Gastroesophageal sphincter (tissue), 4 donors: Measurements from ENCODE around the gene PSMG3. TPM values are rescaled to one million over a fixed set of nuclear protein-coding genes. Genes with fewer than 3 reads are reported as not detected.

Experiments used
- ATAC-seq: fragments of 150-250 bp; one replicate; pipeline ENCODE4 v1.9.1; 2016; ENCODE audit warnings: mild to moderate bottlenecking, moderate library complexity
- H3K27ac ChIP-seq, 4 donors: fragments of 200-600 bp; sonication (generic) in 3 of 4; 1 replicate in 3 of 4; 2 replicates in 1 of 4; pipeline ENCODE4 v1.5.1; 2016 to 2019
- H3K27me3 ChIP-seq: fragments of 200-600 bp; sonication (generic); one replicate; pipeline ENCODE4 v1.5.1; 2019
- H3K36me3 ChIP-seq, 2 donors: fragments of 200-600 bp; sonication (generic); one replicate each; pipeline ENCODE4 v1.5.1; 2019; ENCODE audit warnings: control low read depth in 1 of 2
- H3K4me1 ChIP-seq, 3 donors: fragments of 200-600 bp; sonication (generic); 1 replicate in 2 of 3; 2 replicates in 1 of 3; pipeline ENCODE4 v1.5.1; 2016 to 2019; ENCODE audit warnings: control low read depth in 2 of 3
- H3K4me3 ChIP-seq, 2 donors: fragments of 200-600 bp; sonication (generic); one replicate each; pipeline ENCODE4 v1.5.1; 2019; ENCODE audit warnings: mild to moderate bottlenecking in 1 of 2, moderate library complexity in 1 of 2
- H3K9me3 ChIP-seq, 3 donors: fragments of 200-600 bp; sonication (generic); one replicate each; pipeline ENCODE4 v1.5.1; 2017 to 2019; ENCODE audit warnings: control low read depth in 2 of 3
- EP300 ChIP-seq: sonication (generic); formaldehyde crosslinking; IDR thresholded peaks from one replicate; pipeline ENCODE4 v1.6.1; 2017; ENCODE audit warnings: antibody characterized with exemption, mild to moderate bottlenecking
- POLR2A ChIP-seq, 2 donors: fragments of 450-650 bp; IDR thresholded peaks; one replicate each; pipeline ENCODE4 v1.6.1; 2017; ENCODE audit warnings: antibody characterized with exemption in 2 of 2, mild to moderate bottlenecking in 2 of 2, moderate library complexity in 1 of 2
- POLR2AphosphoS5 ChIP-seq: sonication (generic); formaldehyde crosslinking; IDR thresholded peaks from one replicate; pipeline ENCODE4 v1.6.1; 2017; ENCODE audit warnings: antibody characterized with exemption
- WGBS, 2 donors: methylation state at CpG; one replicate each; pipeline ENCODE4 v1.1.5; 2018; ENCODE audit warnings: low coverage in 1 of 2; 5-methylcytosine and 5-hydroxymethylcytosine counted together
- total RNA-seq, 4 donors: library from RNA; depleted of rRNA; stranded (reverse); fragments of >200 nt; gene quantifications; one replicate each; pipeline ENCODE4 v1.1.0, GENCODE V29; 2016
- TF ChIP-seq, protein P1 (sequence below), 4 experiments: fragments of 200-600 bp in 2 of 4; fragments of 450-650 bp in 2 of 4; sonication (generic) in 1 of 4; IDR thresholded peaks; one replicate each; pipeline ENCODE4 v1.5.1; 2017 to 2019; ENCODE audit warnings: antibody characterized with exemption in 4 of 4, mild to moderate bottlenecking in 2 of 4, moderate library complexity in 2 of 4

Gene PSMG3
- total RNA-seq, 4 donors from 2014 or later = 27.7 to 36.6 (median 35.7) TPM

DNA sequence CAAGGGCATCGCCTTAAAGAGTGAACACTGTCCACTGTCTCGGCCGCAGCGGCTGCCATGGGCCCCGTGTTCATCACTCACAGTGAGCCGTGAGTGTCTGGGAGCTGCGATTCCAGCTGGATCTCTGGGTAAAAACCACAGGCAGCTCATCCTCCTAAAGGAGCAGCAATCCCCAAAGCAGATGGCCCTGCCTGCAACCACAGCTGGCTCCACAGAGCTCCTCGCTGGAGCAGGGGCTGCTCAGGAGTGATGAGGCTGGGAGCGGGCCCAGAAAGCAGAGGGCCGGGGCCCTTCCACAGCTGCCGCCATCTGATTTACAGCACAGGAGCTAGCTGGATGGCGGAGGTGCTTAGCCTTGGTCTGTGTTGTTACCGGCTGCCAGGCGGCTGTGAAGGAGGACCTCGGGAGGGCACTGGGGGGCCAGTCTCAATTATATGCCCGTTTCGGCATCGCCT, 7.2 kb downstream of the PSMG3 start:
- no peaks in the 10 kb centered on the region for H3K9me3 ChIP-seq
- TF ChIP-seq POLR2A (IDR thresholded peaks at IDR 0.05) (no peak), EP300 (no peak), POLR2AphosphoS5 (no peak)
- TF ChIP-seq, protein P1, sequence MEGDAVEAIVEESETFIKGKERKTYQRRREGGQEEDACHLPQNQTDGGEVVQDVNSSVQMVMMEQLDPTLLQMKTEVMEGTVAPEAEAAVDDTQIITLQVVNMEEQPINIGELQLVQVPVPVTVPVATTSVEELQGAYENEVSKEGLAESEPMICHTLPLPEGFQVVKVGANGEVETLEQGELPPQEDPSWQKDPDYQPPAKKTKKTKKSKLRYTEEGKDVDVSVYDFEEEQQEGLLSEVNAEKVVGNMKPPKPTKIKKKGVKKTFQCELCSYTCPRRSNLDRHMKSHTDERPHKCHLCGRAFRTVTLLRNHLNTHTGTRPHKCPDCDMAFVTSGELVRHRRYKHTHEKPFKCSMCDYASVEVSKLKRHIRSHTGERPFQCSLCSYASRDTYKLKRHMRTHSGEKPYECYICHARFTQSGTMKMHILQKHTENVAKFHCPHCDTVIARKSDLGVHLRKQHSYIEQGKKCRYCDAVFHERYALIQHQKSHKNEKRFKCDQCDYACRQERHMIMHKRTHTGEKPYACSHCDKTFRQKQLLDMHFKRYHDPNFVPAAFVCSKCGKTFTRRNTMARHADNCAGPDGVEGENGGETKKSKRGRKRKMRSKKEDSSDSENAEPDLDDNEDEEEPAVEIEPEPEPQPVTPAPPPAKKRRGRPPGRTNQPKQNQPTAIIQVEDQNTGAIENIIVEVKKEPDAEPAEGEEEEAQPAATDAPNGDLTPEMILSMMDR (IDR thresholded peaks at IDR 0.05) = no peak
- H3K27me3 ChIP-seq = peaks cover 36% of the 10 kb centered on the region
- H3K4me1 ChIP-seq = no peaks in the 10 kb centered on the region
- no peak overlapping the region for H3K4me3 ChIP-seq
- peaks cover 0 to 26% of the 10 kb centered on the region in 2 donors for H3K36me3 ChIP-seq
- H3K27ac ChIP-seq = no peak overlapping the region
- no peak for ATAC-seq
- WGBS, 2 donors = 33% methylated on average over 3 of the region's 18 CpGs; no CpG with 5 or more reads in 1 of the 2 donors

DNA sequence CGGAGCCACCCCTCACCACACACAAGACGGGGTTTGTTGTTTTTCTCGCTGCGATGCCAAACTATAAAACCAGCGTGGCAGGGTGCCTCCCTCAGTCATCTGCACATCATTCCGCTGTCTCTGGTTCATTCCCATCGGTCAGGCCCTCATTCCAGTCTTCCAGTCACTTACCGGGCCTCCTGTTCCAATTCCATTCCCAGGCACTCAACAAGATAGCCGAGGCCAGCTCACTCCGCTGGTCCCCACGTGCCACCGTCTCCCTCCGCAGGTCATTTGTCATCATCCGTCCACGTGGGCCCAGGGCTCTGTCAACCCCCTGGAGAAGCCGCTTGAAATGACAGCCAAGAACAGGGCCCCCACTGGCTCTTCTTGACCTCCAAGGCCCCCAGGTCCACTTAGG, 7.7 kb downstream of the PSMG3 start:
- peaks cover 0 to 21% of the 10 kb centered on the region in 2 donors for H3K36me3 ChIP-seq
- WGBS, 2 donors = 30 to 55% methylated on average over 2 to 13 of the region's 16 CpGs
- H3K27ac ChIP-seq = no peak overlapping the region
- no peak overlapping the region for H3K4me3 ChIP-seq
- H3K27me3 ChIP-seq = peaks cover 36% of the 10 kb centered on the region
- ATAC-seq = no peak
- TF ChIP-seq POLR2AphosphoS5 (no peak), EP300 (no peak), POLR2A (IDR thresholded peaks at IDR 0.05) (no peak)
- TF ChIP-seq, protein P1 (IDR thresholded peaks at IDR 0.05) = no peak
- H3K4me1 ChIP-seq = no peaks in the 10 kb centered on the region
- no peaks in the 10 kb centered on the region for H3K9me3 ChIP-seq

DNA sequence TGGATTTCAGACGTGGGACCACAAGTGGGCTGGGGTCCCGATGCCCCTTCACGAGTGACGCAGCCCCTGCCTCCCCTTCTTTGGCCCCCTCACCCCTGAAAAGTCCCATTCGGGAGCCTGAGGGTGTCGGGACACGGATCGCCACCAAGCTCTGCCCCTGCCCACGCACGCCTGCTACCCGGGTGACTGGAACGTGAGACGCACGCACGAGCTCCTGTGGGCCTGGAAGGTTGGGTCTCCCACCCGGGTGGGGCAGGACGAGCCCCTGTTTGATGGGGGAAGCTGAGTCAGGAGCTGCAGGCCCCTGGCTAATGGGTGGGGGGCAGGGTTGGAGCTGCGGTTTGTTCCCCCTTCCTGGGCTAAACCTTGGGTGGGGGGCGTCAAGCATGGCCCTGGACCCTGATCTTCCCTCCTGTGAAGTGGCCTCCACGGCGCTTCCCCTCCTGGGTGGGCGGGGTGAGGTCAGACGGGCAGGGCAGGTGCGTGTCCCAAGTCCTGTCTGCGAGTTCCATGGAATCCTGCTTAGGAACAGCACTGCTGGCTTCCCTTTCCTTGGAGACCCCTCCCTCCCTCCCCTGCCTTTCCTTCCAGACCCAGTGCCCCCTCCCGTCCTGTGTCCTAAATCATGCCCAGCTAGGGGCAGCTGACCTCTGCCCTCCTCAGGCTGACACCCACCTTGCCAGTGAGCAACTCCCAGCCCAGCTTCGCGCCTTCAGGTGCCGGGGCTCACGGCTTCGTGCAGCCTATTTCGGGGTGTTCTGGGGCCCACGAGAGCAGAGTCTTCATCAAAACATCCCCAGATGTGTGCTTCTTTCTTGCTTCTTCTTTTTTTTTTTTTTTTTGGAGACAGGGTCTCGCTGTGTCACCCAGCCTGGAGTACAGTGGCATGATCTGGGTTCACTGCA, 8.5 kb downstream of the PSMG3 start:
- H3K9me3 ChIP-seq = no peaks in the 10 kb centered on the region
- H3K36me3 ChIP-seq = peaks cover 0 to 12% of the 10 kb centered on the region in 2 donors
- no peak for ATAC-seq
- peaks cover 0 to under 1% (median 0%) of the 10 kb centered on the region in 3 donors for H3K4me1 ChIP-seq
- H3K4me3 ChIP-seq = no peak overlapping the region
- TF ChIP-seq POLR2A (IDR thresholded peaks at IDR 0.05) = no peak
- no peak for TF ChIP-seq POLR2AphosphoS5
- TF ChIP-seq, protein P1 (IDR thresholded peaks at IDR 0.05) = no peak
- TF ChIP-seq EP300 = no peak
- no peak overlapping the region for H3K27ac ChIP-seq
- WGBS, 2 donors = 69% methylated on average over 8 of the region's 34 CpGs; no CpG with 5 or more reads in 1 of the 2 donors
- peaks cover 37% of the 10 kb centered on the region for H3K27me3 ChIP-seq

DNA sequence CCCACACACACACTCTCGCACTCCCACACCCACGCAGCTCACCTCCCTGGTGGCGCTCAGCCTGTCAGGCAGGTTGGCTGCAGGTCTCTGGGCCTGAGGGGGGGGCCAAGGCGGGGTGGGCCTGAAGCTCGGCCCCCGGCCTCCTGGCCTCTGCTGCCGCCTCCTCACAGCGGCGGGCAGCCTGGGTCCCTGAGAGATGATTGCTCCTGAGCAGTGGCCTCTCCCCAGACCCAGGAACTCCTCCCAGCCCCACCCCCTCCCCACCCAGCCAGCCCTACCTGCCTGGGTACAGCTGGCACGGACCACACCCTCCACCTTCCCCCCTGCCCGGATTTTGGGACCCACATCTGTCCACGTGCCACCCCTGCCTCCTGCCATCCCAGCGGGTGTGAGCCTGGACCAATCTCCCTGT, 9.2 kb downstream of the PSMG3 start:
- H3K4me3 ChIP-seq = no peak overlapping the region
- ATAC-seq = no peak

More for the DNA sequence above, 9.2 kb downstream of the PSMG3 start:
- no CpG with 5 or more reads among the region's 13 CpGs for WGBS, 2 donors
- Histone ChIP-seq H3K4me1 (peaks cover 0 to 7% (median 6%) of the 10 kb centered on the region in 3 donors), H3K27me3 (peaks cover 44% of the 10 kb centered on the region), H3K27ac (no peak overlapping the region), H3K9me3 (no peaks in the 10 kb centered on the region), H3K36me3 (peaks cover 0 to 8% of the 10 kb centered on the region in 2 donors)
- no peak for TF ChIP-seq POLR2AphosphoS5
- TF ChIP-seq, protein P1 (IDR thresholded peaks at IDR 0.05) = no peak
- TF ChIP-seq EP300 = no peak
- TF ChIP-seq POLR2A (IDR thresholded peaks at IDR 0.05) = no peak
